Measurements from ENCODE around the gene CD164.

CD164 gene

DNA sequence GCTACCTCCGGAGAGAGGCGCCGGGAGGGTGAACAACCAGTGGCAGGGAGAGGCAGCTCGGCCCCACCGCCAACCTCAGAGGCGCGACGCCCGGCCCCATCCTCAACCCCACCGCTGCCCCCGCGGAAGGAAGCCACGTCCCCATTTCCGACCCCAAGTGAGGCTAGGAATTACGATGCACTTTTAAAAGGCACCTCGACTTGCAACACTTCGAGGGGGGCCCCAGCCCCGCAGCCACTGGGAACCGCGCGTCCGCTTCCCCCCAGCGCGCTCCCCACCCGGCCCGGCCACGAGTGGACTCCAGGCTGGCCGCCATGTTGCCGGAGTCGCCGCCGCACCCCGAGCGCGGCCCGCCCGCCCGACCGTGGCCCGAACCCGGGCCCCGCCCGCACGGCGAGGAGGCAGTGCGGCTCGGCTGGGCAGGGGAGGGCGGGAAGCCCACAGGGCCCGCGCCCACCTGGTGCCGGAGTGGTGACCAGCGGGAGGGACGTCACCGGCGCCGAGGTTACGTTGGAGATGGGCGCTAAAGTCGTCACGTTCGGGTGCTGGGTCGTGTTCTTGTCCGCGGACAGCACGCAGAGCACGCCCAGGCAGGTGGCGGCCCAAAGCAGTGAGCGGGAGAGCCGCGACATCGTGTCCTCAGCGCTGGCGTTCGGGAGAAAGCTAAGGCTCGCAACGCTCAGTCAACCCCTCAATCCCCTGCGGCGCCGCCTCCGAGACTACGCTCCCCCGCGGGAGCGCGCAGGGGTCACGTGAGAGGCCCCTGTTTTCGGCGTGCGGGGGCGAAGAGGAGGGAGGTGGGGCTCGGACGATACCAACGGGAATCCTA, at the start of gene CD164:
TSS of gene CD164 (minus strand) at position 721 of the 829 bp plus-strand sequence. CDS start at position 632, 89 bp downstream.
- peak; percentile 87 for DNase-seq

DNA sequence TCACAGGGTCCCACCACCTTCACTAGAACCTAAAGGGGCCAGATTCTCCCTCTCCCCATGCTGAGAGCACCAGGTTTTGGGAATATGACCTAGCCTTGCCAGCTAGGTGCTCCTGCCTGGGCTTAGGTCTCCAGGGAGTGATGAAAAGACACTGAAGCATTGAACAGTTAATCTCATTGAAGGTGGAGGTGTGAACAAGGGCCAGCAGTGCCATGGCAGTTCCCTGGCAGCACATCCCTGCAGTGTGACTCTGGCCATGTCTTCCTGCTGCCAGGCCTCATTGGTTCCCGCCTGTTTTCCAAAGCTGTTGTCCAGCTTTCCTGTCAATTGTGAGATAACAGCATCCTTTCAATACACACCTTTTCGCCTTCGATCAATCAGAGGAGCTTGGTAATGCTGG, 47.2 kb upstream of the CD164 start:
- no peak for DNase-seq

DNA sequence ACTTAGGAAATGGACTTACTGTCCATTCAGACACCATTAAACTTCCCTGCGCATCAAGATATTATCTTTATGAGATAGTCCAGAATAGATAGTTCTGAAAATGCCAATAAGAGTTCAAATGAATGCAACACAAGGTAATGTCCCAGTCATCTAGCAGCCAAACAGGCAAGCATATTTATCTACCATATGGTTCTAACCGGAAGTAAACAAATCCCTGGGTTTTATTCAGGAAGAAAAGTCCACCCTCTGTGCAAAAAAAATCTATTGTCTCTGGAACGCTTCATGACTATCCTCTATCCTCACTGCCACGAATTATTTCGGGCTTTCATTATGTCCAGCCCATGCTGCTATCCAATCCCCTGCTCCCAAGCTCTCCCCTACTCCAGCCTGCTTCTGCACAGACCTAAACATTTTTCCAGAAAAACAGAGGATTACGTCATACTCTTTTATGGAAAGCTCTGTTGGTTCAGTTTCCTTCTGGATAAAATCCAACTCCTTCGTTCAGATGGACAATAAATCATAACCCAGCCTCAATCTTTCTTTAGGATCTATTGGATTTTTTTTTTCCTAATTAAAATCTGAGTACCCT, 46.7 kb upstream of the CD164 start:
- DNase-seq, result no peak

DNA sequence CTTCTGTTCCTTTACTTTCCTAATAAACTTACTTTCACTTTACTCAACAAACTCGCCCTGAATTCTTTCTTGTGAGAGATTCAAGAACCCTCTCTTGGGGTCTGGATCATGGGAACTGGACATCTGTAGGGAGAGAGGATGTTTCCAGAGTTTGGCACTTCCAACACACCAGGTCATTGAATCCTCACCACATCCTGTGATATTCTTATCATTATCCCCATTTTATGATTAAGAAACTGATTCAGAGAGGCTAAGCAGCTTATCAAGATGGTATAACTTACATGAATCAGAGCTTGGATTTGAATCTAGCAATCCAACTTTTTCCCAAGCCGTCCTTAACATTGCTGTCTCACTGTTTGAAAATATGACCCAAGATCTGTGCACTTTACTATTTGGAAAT, 42.7 kb upstream of the CD164 start:
- no peak for DNase-seq

DNA sequence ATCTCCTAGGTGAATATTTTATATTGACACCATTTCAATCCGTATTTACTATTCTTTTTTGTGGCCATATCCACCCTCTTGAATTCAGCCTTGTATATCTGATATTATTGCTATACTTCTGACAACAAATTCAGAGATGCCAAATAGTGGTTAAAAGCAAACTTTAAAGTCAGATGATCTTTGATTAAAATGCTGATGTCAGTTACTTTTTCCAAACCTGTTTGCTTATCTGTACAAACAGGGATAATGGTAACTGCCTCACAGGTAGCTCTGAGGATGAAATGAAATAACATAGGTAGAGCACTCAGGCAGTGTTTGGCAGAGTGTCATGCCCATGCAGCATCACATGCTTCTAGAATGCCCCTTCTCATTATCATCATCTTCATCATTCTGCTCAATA, 38.9 kb upstream of the CD164 start:
- no peak for DNase-seq

DNA sequence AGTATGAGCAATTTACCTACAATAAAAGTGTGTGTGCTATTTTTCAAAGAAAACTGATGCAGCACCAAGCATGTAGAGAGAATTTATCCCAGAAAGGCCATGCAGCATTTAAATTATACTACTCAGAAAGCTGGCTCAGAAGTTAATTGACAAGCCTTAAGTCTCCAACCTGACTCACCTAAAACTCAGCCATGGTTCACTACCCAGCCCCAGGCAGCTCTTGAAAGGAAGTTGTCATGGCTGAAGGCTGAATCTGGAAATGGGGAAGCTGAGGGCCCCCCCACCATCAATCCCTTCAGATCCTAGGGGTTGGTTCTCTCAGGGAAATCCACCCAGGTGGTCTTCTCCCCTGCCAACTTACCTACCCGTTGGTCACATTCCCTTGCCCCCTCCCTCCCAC, 38.5 kb upstream of the CD164 start:
- no peak for DNase-seq

DNA sequence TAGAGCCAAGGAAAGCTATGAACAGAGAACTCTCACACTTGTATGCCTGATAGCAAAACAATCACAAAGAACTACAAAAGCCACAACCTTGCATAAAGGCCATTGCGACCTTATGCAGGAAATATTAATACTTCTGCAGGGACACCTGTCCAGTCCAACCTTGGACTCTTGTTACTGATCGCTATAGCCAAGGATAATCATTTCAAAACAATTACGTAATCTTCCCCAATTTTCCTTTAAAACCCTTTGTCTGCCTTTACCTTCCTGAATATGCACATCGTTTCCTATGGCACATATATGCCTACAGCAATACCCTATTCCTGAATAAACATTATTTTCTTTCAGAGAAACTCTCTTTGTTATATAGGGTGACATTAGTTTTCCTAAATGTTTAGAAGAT, 35.4 kb upstream of the CD164 start:
- no peak for DNase-seq

DNA sequence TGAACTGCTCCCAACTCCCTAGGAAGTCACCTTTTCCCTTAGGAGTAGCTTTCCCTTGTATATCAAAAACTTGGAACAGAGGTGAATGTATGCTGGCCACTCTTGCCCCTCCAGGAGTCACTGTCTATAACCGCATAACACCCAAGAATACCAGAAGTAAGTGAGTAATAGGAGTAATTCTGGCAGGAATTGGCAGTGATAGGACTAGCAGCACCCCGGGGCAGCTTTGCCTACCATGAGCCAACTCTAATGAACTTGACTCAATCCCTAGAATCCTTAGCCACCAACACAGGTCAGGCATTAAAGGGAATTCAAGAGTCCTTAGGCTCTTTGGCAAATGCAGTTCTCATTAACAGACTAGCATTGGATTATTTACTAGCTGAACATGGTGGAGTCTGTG, 28.8 kb upstream of the CD164 start:
- no peak for DNase-seq

DNA sequence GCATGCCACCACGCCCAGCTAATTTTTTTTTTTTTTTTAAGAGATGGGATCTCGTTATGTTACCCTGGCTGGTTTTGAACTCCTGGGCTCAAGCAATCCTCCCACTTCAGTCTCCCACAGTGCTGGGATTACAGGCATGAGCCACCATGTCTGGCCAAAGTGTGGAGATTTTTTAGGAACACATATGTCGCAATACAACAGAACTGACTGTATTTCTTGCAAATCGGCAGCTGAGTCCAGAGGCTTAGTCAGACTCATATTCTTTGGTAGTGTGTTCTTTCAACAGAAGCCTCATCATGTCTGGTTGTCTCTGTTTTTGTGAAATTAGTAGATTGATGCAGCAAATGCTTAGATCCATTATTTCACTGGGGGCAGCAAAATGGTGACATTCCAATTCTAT, 23.9 kb upstream of the CD164 start:
- no peak for DNase-seq

DNA sequence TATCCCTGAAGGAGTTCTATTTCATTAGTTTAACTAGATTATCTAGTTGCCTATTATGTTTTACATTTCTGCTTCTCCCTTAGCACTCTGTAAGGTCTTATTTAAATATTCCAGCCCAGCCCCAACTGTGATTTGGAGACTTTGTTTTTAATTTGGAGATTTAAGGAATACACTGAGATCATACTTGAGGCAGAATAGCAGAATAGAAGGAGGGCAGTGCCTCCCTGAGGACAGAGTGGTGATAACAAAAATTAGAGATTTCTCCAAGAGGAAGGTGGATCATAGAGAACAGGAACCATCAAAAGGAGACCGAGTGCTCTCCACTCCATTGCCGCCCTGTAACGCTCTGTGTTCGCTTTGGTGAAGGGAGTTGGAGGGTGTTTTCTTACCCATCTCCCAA, 14.8 kb upstream of the CD164 start:
- no peak for DNase-seq

DNA sequence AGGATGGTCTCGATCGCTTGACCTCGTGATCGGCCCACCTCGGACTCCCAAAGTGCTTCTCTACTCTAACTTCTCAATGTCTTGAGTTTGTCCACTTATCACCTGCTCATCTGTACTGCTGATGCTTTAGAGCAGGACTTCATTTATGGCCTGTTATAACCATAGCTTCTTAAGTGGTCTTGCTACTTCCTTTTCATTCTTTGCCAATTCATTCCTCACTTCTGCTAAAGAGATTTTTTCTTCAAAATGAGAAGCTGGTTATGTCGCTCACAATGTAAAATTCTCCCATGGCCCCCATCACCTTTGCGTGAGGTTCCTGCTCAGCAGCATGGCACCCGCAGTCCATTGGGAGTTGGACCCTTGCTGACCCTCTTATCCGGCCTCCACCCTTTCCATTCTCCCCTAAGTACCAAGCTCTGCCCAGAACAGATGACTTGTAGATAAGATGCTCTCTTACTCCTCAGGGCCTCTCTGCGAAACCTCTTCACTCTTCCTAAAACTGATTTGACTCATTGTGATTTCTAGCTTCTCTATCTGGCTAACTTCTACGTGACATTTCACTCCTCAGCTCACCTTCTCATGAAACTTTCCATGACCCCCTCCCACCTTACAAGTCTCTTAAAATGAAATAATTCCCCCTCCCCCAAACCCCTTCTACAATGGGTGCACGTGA, 13.9 kb upstream of the CD164 start:
- DNase-seq, result no peak

DNA sequence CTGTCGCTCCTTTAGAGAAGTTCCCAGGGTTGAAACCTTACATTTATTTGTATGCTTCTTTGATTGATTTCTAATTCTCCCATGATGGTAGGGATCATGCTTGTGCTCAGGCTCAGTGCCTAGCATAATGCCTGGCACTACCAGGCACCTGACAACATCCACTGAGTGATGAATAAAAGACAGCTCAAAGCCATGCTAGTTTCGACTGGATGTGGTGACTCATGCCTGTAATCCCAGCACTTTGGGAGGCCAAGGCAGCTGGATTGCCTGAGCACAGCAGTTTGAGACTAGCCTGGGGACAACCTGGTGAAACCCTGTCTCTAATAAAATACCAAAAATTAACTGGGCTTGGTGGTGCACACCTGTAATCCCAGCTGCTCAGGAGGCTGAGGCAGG, 11.6 kb upstream of the CD164 start:
- DNase-seq, result no peak

DNA sequence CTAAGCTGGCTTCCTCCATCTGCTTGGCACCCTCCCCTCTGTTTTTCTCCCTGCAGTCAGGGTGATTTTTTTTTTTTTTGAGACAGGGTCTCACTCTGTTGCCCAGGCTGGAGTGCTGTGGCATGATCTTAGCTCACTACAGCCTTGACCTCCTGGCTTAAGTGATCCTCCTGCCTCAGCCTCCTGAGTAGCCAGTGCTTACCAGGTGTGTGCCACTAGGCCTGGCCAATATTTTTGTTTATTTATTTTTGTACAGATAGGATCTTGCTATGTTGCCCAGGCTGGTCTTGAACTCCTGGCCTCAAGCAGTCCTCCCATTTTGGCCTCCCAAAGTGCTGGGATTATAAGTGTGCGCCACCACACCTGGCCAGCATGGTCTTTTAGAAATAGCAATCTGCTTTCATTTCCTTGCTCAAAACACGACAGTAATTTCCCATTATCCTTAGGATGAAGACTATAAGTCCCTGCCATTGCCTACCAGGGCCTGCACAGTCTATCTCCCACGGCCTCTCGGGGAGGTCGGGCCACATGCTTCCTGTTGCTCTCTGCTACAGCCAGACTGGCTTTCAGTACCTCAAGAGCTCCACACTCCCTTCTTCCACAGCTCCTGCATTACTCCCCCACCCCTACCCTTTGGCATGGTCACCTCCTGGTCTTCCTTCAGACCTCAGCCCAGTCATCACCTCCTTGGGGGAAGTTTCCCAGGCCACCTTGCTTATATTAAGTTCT, 11.1 kb upstream of the CD164 start:
- no peak for DNase-seq

DNA sequence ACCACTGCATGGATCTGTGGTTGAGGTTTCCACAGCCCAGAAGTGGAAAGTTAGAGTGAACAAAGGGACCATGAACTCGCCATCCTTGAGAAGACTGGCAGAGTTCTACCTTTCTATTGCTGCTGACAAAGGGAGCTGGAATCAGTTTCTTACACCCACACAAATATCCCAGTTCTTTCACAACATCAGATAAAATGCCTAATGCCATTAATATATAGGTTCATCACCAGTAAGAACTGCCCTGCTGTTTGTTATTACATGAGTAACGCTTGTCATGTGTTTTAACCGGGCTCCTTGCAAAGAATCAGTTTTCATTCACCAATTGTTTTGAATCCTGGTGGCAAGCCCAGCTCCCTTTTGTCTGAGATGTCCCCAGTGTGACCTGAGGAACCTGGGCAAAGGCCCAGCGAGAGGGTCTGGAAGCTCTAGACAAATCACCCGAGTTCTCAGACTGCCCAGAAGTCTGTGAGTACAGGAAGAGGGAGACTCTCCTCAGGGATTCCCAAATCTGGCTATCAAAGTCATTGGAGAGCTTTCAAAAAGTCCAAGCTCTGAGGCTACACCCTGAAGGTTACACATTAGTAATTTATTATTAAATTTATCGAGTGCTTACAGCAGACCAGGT, 7.5 kb upstream of the CD164 start:
- no peak for DNase-seq

DNA sequence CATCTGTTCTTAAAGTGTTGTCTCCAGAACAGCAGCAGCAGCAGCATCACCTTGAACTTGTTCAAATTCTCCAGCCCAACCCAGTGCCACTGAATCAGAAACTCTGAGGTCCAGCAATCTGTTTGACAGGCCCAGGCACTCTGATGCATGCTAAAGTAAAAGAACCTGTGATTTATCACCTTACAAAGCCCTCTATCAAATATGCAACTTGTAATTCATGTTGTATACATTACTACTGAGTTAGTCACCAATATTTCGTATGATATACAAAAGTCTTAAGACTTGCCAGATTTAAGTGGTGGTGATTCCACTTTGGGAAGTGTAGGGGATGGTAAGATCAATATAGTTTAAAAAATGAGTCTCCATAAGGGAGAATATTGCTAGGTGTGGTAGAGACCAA, 6.0 kb upstream of the CD164 start:
- DNase-seq, result no peak

DNA sequence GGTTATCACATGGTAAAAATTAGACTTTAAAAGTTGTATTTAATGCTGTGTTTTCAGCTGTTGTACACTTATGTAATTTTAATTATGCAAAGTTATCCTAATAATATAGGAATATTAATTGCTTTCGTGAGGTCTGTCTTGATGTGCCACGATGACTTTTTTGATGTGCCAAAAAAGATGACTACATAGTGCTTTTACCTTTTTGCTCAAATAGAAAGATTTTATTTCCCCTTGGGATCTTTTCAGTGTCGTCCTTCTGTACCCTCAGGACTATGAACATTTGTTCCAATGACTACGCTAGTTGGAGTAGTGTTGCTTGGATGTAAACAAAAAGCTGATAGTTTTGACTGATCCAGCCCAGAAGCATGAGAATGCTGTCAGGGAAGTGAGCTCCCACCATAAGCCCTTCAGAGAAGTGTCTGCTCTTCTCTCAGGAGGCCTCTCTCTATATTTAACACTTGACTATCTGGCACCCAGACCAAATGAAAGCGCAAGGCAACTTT, 1.2 kb upstream of the CD164 start:
- DNase-seq, result no peak

DNA sequence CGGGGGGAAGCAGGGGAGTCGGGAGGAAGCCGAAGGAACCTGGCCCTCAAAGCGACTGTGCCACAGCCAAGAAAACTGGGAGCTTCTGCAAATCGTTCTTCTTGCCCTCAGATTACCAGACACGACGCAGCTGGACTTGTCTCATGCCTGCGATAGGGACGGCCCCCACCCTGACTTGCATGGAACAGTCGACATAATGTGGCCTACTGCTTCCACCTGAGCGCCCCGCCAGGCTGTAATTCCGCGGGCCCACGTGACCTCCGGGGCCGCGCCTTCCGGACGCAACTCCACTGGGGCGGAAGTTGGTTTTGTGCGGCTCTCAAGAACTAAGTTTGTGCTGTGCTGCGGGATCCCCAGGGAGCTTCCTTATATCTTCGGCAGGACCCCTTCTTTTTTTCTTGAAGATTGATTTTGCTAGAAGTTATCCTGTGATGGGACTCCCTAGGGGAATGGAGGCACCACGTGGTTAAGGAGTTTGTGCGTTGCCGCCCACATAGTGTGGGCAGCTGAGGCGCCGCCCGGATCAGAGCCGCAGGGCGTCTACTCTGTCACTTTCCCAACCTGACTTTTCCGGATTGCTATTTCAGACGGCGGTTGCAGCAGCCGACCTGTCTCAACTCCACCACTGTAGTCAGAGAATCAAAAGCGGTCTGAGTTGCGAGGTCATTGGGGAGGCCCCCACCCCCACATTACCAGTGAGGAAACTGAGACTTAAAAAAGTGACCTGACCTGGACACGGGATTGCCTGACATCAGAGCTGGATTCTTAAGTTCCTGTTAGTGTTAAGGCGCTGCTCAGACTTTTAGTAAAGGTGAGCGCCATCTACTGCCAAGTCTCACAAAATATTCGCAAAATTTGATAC, 540 bp upstream of the CD164 start:
- peak; percentile 74 for DNase-seq

DNA sequence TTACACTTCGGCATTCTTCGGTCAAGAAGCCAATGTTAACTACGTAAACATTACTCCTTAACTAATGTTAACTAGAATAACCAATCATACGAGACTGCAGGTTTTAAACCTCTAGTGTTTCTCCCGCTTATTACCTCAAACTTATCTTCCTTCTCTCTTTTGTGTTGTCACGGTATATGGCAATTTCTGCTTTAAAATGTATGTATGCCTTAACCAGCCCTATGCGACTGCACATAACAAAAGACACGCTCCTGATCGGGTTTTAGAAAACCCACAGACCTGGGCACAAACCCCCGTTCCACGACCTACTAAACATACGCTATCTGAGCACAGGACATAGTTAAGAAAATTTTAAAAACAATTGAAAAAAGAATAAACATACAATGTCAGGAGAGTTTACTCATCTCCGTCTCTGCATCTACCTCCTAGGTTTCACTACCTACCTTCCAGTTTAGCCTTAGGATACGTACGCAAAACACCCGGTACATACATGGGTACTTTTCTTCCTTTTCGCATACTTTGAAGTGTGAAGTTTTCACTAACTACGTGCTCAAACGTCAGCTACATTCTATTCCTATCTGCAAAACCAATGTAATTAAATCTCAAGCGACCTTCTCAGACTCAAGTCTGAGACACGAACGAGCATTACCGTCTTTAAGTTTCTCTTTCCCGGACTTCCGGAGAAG, 1.1 kb downstream of the CD164 start:
- no peak for DNase-seq

DNA sequence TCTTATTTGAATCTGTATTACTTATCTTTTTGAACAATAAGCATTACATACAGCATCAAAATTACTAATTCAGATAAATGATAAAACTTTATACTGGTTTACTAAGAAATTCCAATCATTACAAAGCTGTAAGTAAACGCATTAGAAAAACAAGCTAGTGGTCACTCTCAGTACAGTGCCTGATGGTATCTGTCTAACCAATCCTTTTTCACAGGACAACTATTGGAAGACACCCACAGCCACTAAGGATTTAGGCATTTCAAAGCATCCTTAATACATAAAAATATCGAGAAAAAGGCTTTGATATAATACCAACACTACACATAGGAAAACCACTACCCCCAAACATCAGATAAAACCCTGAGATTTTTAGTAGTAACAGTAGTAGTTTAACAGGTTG, 2.6 kb downstream of the CD164 start:
- no peak for DNase-seq

DNA sequence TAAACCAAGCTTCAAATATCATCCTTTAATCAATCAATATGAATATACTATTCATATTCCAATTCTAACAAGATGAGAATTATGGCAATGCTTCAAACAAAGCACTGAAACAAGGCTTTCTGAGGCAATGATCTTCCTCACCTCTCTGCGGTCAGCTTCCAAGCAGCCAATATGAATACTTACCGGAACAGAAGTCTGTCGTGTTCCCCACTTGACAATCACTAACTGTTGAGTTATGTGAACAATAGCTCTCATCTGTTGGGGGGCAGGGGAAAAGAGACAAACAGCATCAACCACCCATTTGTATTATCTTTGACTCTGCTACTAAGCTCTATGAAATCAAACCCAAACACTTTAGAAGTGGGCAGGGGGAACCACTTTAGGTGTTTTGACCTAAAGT, 4.5 kb downstream of the CD164 start:
- no peak for DNase-seq

DNA sequence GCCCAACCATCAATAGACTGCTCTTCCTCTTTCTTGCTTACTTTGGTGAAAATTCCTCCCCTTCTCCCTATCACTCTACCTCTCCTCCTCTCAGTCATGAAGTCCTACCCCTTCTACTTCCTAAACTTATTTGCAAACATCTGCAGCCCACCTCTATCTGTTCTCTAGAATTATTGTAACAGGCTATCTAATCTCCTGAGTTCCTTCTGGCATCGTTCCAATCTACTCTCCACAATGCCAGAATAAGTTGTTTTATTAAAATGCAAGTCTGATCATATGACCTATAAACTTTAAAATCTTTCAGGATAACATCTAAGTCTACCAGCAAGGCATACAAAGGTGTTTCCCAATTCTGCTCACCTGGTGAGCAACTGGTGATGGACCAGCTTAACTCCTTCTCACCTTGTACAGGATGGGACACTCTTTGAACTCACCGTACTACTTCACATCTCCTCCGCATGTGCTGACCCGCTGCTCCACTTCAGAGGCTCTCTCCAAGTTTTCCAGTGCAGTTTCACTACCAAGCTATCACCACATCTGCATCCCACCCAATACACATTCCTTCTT, 7.9 kb downstream of the CD164 start:
- no peak for DNase-seq

Measured in NCI-H1048 (cell line).